PC-3 (cell line): ENCODE data around the gene FRMD5. TPM values are rescaled to one million over a fixed set of nuclear protein-coding genes. Genes with fewer than 3 reads are reported as not detected.
A peak's percentile ranks its signal among the peaks of the same experiment; 100 is the strongest.

Experiments used
- ATAC-seq: fragments of 200-7000 bp; cut with Tn5 transposase; 2 replicates; pipeline ENCODE4 v1.9.1; 2020; ENCODE audit warnings: mild to moderate bottlenecking, moderate library complexity
- BruUV-seq: library from RNA; stranded (reverse); fragments of 400-500 nt; replicated peaks from 2 replicates; lab custom pipeline; 2021; lab: Mats Ljungman, UMichigan
- CTCF ChIA-PET: fragments of 300-600 bp; sonication (Branson Sonifier 250); formaldehyde crosslinking; loops from one replicate; lab custom pipeline; 2022; ENCODE audit warnings: antibody characterized with exemption; lab: Charles Lee
- POLR2A ChIA-PET: fragments of 300-600 bp; sonication (Branson Sonifier 250); formaldehyde crosslinking; loops from one replicate; lab custom pipeline; 2022; ENCODE audit warnings: antibody characterized with exemption; ENCODE audit not compliant: unreplicated experiment; lab: Charles Lee
- DNase-seq: peaks from one replicate; pipeline ENCODE4 v3.0.0-alpha.2; 2015
- H2AFZ ChIP-seq: fragments of 300-600 bp; sonication (generic); 2 replicates; pipeline ENCODE4 v1.6.0; 2016; ENCODE audit warnings: antibody characterized with exemption, low read length
- H3F3A ChIP-seq: fragments of 300-600 bp; sonication (generic); one replicate; pipeline ENCODE4 v1.6.0; 2017; ENCODE audit warnings: antibody characterized with exemption, low read length, control low read depth, mild to moderate bottlenecking; ENCODE audit not compliant: unreplicated experiment
- H3K27ac ChIP-seq: fragments of 300-600 bp; sonication (generic); 2 replicates; pipeline ENCODE4 v1.5.1; 2016; ENCODE audit warnings: mild to moderate bottlenecking, low read length
- H3K27me3 ChIP-seq: fragments of 300-600 bp; sonication (generic); 2 replicates; pipeline ENCODE4 v1.6.1; 2016; ENCODE audit warnings: low read length, mixed read lengths
- H3K36me3 ChIP-seq: fragments of 300-600 bp; sonication (generic); 2 replicates; pipeline ENCODE4 v1.6.1; 2016; ENCODE audit warnings: low read depth, mixed run types, low read length, mixed read lengths
- H3K4me1 ChIP-seq: fragments of 300-600 bp; sonication (generic); 2 replicates; pipeline ENCODE4 v1.5.1; 2016; ENCODE audit warnings: low read length; ENCODE audit not compliant: insufficient read depth
- H3K4me2 ChIP-seq: fragments of 300-600 bp; sonication (generic); 2 replicates; pipeline ENCODE4 v1.6.0; 2016; ENCODE audit warnings: low read length
- H3K4me3 ChIP-seq: fragments of 300-600 bp; sonication (generic); 2 replicates; pipeline ENCODE4 v1.5.1; 2016; ENCODE audit warnings: mild to moderate bottlenecking, low read length, mixed read lengths
- H3K79me2 ChIP-seq: fragments of 300-600 bp; sonication (generic); 2 replicates; pipeline ENCODE4 v1.6.1; 2017; ENCODE audit warnings: low read length, mixed read lengths
- H3K9ac ChIP-seq: fragments of 300-600 bp; sonication (generic); 2 replicates; pipeline ENCODE4 v1.6.0; 2016; ENCODE audit warnings: mild to moderate bottlenecking, low read length
- H3K9me2 ChIP-seq: fragments of 300-600 bp; sonication (generic); replicated peaks from 2 replicates; pipeline ENCODE4 v1.6.1; 2016; ENCODE audit warnings: mixed run types, low read length, mixed read lengths
- H3K9me3 ChIP-seq: fragments of 300-600 bp; sonication (generic); 2 replicates; pipeline ENCODE4 v1.6.1; 2016; ENCODE audit warnings: low read length, mixed read lengths
- H4K20me1 ChIP-seq: fragments of 300-600 bp; sonication (generic); 2 replicates; pipeline ENCODE4 v1.6.1; 2016; ENCODE audit warnings: low read length, mixed read lengths
- EZH2 ChIP-seq: fragments of 300-600 bp; sonication (generic); IDR thresholded peaks from one replicate; pipeline ENCODE4 v1.6.1; 2017; ENCODE audit warnings: antibody characterized with exemption, mild to moderate bottlenecking, low read length; ENCODE audit not compliant: unreplicated experiment
- EZH2phosphoT487 ChIP-seq: fragments of 300-600 bp; sonication (generic); IDR thresholded peaks from 2 replicates; pipeline ENCODE4 v1.6.1; 2018; ENCODE audit warnings: mild to moderate bottlenecking, antibody characterized with exemption, low read length, borderline replicate concordance
- intact Hi-C: fragments of 100-400 bp; cut with micrococcal nuclease; formaldehyde crosslinking; loops from 2 replicates; pipeline ENCODE4 v1.9.0; 2023
- total RNA-seq: library from RNA; depleted of rRNA; stranded (reverse); fragments of >200 nt; gene quantifications from 2 replicates; pipeline ENCODE4 v1.2.3, GENCODE V29; 2014
- TF ChIP-seq, protein P1 (sequence below): fragments of 300-600 bp; sonication (generic); conservative IDR thresholded peaks from 2 replicates; pipeline ENCODE4 v1.5.1; 2017; ENCODE audit warnings: antibody characterized with exemption, low read depth, mild to moderate bottlenecking, low read length

The FRMD5 gene
- total RNA-seq, 1 experiment from 2014 or later = 8.7 TPM

GRCh38 chr15:44125879-44126278 is 69.2 kb downstream of the FRMD5 start:
- H2AFZ ChIP-seq = no peak overlapping the region
- H3K27ac ChIP-seq = no peak overlapping the region
- H3K9ac ChIP-seq = no peak overlapping the region
- H3K4me1 ChIP-seq = no peaks in the 10 kb centered on the region
- no peaks in the 10 kb centered on the region for H3K27me3 ChIP-seq
- no peak overlapping the region for H3K4me3 ChIP-seq
- no peaks in the 10 kb centered on the region for H3F3A ChIP-seq
- BruUV-seq = no TSS peak
- H4K20me1 ChIP-seq = no peaks in the 10 kb centered on the region
- H3K9me3 ChIP-seq = no peaks in the 10 kb centered on the region
- no peaks in the 10 kb centered on the region for H3K79me2 ChIP-seq
- no peak for ATAC-seq
- intact Hi-C loops = no loop called here
- no peak overlapping the region for H3K4me2 ChIP-seq
- CTCF ChIA-PET = no interaction called here
- no peak for DNase-seq
- H3K36me3 ChIP-seq = no peaks in the 10 kb centered on the region
- TF ChIP-seq EZH2phosphoT487 (no peak), EZH2 (no peak)
- TF ChIP-seq, protein P1, sequence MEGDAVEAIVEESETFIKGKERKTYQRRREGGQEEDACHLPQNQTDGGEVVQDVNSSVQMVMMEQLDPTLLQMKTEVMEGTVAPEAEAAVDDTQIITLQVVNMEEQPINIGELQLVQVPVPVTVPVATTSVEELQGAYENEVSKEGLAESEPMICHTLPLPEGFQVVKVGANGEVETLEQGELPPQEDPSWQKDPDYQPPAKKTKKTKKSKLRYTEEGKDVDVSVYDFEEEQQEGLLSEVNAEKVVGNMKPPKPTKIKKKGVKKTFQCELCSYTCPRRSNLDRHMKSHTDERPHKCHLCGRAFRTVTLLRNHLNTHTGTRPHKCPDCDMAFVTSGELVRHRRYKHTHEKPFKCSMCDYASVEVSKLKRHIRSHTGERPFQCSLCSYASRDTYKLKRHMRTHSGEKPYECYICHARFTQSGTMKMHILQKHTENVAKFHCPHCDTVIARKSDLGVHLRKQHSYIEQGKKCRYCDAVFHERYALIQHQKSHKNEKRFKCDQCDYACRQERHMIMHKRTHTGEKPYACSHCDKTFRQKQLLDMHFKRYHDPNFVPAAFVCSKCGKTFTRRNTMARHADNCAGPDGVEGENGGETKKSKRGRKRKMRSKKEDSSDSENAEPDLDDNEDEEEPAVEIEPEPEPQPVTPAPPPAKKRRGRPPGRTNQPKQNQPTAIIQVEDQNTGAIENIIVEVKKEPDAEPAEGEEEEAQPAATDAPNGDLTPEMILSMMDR = no peak
- H3K9me2 ChIP-seq = no peaks in the 10 kb centered on the region
- POLR2A ChIA-PET = no interaction called here

GRCh38 chr15:44102675-44103254 is 92.3 kb downstream of the FRMD5 start:
- BruUV-seq = no TSS peak
- Histone ChIP-seq H2AFZ (no peak overlapping the region), H3K9me2 (no peaks in the 10 kb centered on the region), H3K9ac (peak overlapping the region; percentile 72), H3K4me1 (peaks cover 35% of the 10 kb centered on the region), H3K27ac (peak overlapping the region; percentile 96), H3K27me3 (no peaks in the 10 kb centered on the region), H3K36me3 (no peaks in the 10 kb centered on the region), H3F3A (peaks cover 11% of the 10 kb centered on the region), H3K9me3 (no peaks in the 10 kb centered on the region), H3K79me2 (no peaks in the 10 kb centered on the region), H4K20me1 (no peaks in the 10 kb centered on the region), H3K4me2 (peak overlapping the region; percentile 71), H3K4me3 (peak overlapping the region; percentile 39; the same call in 1 of the 2 replicates)
- peak; percentile 93 for ATAC-seq
- intact Hi-C loops = loop anchor here (1.0 to 5.0 kb wide), 5 partner anchors 36 to 186 kb away; partner anchors contain the start of genes FRMD5 and GOLM2
- DNase-seq = peak; percentile 99
- CTCF ChIA-PET = interaction anchor here (0.6 to 0.9 kb wide), 4 partner anchors 37 to 324 kb away, joined by 3 to 6 read pairs (median 3); partner anchors contain the start of gene FRMD5
- TF ChIP-seq EZH2phosphoT487 (no peak), EZH2 (no peak)
- TF ChIP-seq, protein P1 = no peak
- POLR2A ChIA-PET = interaction anchor here (0.5 to 1.5 kb wide), 4 partner anchors 28 to 462 kb away, joined by 3 to 5 read pairs (median 3); partner anchors contain the start of gene EIF3J

DNA sequence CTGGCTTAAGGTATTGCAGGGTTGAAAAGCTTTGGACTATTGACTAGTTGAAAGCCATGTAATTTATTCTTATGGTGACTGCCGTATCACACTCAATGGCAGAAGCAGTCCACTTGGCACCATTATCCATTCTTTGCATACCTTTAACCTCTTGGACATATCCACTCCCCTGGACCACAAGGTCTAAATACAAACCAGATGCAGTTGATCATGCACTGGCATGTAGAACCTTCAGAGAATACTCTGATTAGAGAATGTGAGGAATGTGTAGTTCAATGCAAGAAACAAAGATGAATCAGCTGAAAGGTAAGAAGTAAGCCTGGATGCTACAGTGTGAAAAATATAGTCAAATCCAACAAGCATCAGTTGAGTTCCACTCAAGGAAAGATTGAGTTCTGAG is 93.1 kb downstream of the FRMD5 start:
- ATAC-seq (no peak), DNase-seq (peak; percentile 53)
- Histone ChIP-seq H3K36me3 (no peaks in the 10 kb centered on the region), H3K4me3 (peak overlapping the region; percentile 32), H3K9me3 (no peaks in the 10 kb centered on the region), H4K20me1 (no peaks in the 10 kb centered on the region), H3K9me2 (no peaks in the 10 kb centered on the region), H3K9ac (peak overlapping the region; percentile 72), H3K4me1 (peaks cover 35% of the 10 kb centered on the region), H2AFZ (no peak overlapping the region), H3K79me2 (no peaks in the 10 kb centered on the region), H3K27me3 (no peaks in the 10 kb centered on the region), H3K27ac (peak overlapping the region; percentile 96), H3K4me2 (peak overlapping the region; percentile 71), H3F3A (peaks cover 11% of the 10 kb centered on the region)
- TF ChIP-seq EZH2 = no peak
- TF ChIP-seq EZH2phosphoT487 = no peak
- TF ChIP-seq, protein P1 = no peak
- ChIA-PET CTCF (no interaction called here), POLR2A (interaction anchor here (0.5 to 0.6 kb wide), 2 partner anchors 28 to 179 kb away, joined by 3 to 5 read pairs; no protein-coding TSS in a partner anchor)
- intact Hi-C loops = loop anchor here (1.0 to 5.0 kb wide), 5 partner anchors 35 to 186 kb away; partner anchors contain the start of genes FRMD5 and GOLM2
- no TSS peak for BruUV-seq
